Fibroblast of skin of abdomen (primary cell): ENCODE data around the gene NPPB.

Experiments used
- DNase-seq: peaks from one replicate; pipeline ENCODE4 v3.0.0-alpha.2; 2013

NPPB gene

GRCh38 chr1:11880911-11881748 is 22.4 kb upstream of the NPPB start:
- no peak for DNase-seq

- no peak for DNase-seq
Measured at GRCh38 chr1:11880181-11880575, 21.4 kb upstream of the NPPB start.

- no peak for DNase-seq
Measured at GRCh38 chr1:11879311-11880180, 20.8 kb upstream of the NPPB start.

GRCh38 chr1:11878891-11879190 is 20.1 kb upstream of the NPPB start:
- DNase-seq, result no peak

GRCh38 chr1:11878081-11878890 is 19.5 kb upstream of the NPPB start:
- DNase-seq, result no peak

- no peak for DNase-seq
Measured at GRCh38 chr1:11877074-11877473, 18.3 kb upstream of the NPPB start.

GRCh38 chr1:11875094-11875493 is 16.3 kb upstream of the NPPB start:
- no peak for DNase-seq

GRCh38 chr1:11874624-11875023 is 15.9 kb upstream of the NPPB start:
- no peak for DNase-seq

- DNase-seq, result no peak
Measured at GRCh38 chr1:11874258-11874562, 15.5 kb upstream of the NPPB start.

GRCh38 chr1:11873395-11874257 is 14.9 kb upstream of the NPPB start:
- DNase-seq, result no peak

- DNase-seq, result no peak
Measured at GRCh38 chr1:11872545-11872944, 13.8 kb upstream of the NPPB start.

GRCh38 chr1:11869650-11870207 is 11.0 kb upstream of the NPPB start:
- no peak for DNase-seq

- DNase-seq, result no peak
Measured at GRCh38 chr1:11869104-11869503, 10.4 kb upstream of the NPPB start.

- no peak for DNase-seq
Measured at GRCh38 chr1:11868331-11868980, 9.7 kb upstream of the NPPB start.

GRCh38 chr1:11862890-11863289 is 4.1 kb upstream of the NPPB start:
- DNase-seq, result no peak

- no peak for DNase-seq
Measured at GRCh38 chr1:11860587-11860986, 1.8 kb upstream of the NPPB start.

- DNase-seq, result no peak
Measured at GRCh38 chr1:11860083-11860482, 1.3 kb upstream of the NPPB start.

- peak; percentile 56 for DNase-seq
Measured at GRCh38 chr1:11858968-11859871, 475 bp upstream of the NPPB start.

- DNase-seq, result no peak
Measured at GRCh38 chr1:11858158-11858557, 587 bp downstream of the NPPB start.

- no peak for DNase-seq
Measured at GRCh38 chr1:11857164-11857851, 1.4 kb downstream of the NPPB start.
